Measurements from ENCODE around the gene KLF12.

- TF ChIP-seq CTCF (IDR thresholded peaks at IDR 0.05) (no peak), POLR2A (IDR thresholded peaks at IDR 0.05) (no peak)
Observed at GRCh38 chr13:74153316-74153715, 19.1 kb upstream of the KLF12 start.

Data from esophagus squamous epithelium (tissue), 4 donors.